Neural cell (in vitro differentiated cells): ENCODE results near the gene OAT. TPM values are rescaled to one million over a fixed set of nuclear protein-coding genes. Genes with fewer than 3 reads are reported as not detected.

Experiments used
- H2AFZ ChIP-seq: fragments of 200-600, 300-800 bp; sonication (generic), shearing (Covaris generic); 2 replicates; pipeline ENCODE4 v1.6.0; 2014; ENCODE audit warnings: low read depth, mild to moderate bottlenecking, antibody characterized with exemption, low read length, moderate library complexity
- H3F3A ChIP-seq: fragments of 200-600 bp; shearing (Covaris generic); 2 replicates; pipeline ENCODE4 v1.6.1; 2016; ENCODE audit warnings: mild to moderate bottlenecking, moderate library complexity, mixed read lengths, antibody characterized with exemption, low read length; ENCODE audit not compliant: insufficient read depth, poor library complexity, severe bottlenecking
- H3K27ac ChIP-seq: fragments of 200-600, 300-800 bp; sonication (generic), shearing (Covaris generic); 2 replicates; pipeline ENCODE4 v1.5.1; 2014; ENCODE audit warnings: mild to moderate bottlenecking, low read length, moderate library complexity
- H3K27me3 ChIP-seq: fragments of 300-800, 200-600 bp; sonication (generic), shearing (Covaris generic); 2 replicates; pipeline ENCODE4 v1.6.0; 2014; ENCODE audit warnings: mild to moderate bottlenecking, low read depth, low read length, moderate library complexity; ENCODE audit not compliant: insufficient read depth
- H3K36me3 ChIP-seq: fragments of 300-800, 200-600 bp; sonication (generic), shearing (Covaris generic); 2 replicates; pipeline ENCODE4 v1.5.1; 2014; ENCODE audit warnings: mild to moderate bottlenecking, antibody characterized with exemption, low read length, moderate library complexity; ENCODE audit not compliant: insufficient read depth
- H3K4me2 ChIP-seq: fragments of 300-800, 200-600 bp; sonication (generic), shearing (Covaris generic); 2 replicates; pipeline ENCODE4 v1.6.0; 2014; ENCODE audit warnings: mild to moderate bottlenecking, low read length
- H3K4me3 ChIP-seq: fragments of 300-800, 200-600 bp; sonication (generic), shearing (Covaris generic); 2 replicates; pipeline ENCODE4 v1.5.1; 2014; ENCODE audit warnings: mild to moderate bottlenecking, low read length, moderate library complexity
- H3K79me2 ChIP-seq: fragments of 200-600 bp; shearing (Covaris generic); replicated peaks from 2 replicates; pipeline ENCODE4 v1.6.0; 2014; ENCODE audit warnings: mild to moderate bottlenecking, low read length, moderate library complexity; ENCODE audit not compliant: insufficient read depth
- H3K9ac ChIP-seq: fragments of 300-800, 200-600 bp; sonication (generic), shearing (Covaris generic); 2 replicates; pipeline ENCODE4 v1.6.1; 2016; ENCODE audit warnings: mild to moderate bottlenecking, low read length, mixed read lengths
- H3K9me2 ChIP-seq: fragments of 200-600 bp; shearing (Covaris generic); 2 replicates; pipeline ENCODE4 v1.6.1; 2016; ENCODE audit warnings: mild to moderate bottlenecking, low read length, mixed read lengths; ENCODE audit not compliant: insufficient read depth
- H3K9me3 ChIP-seq: fragments of 200-600, 300-800 bp; sonication (generic), shearing (Covaris generic); 2 replicates; pipeline ENCODE4 v1.6.1; 2016; ENCODE audit warnings: mild to moderate bottlenecking, mixed run types, low read length, moderate library complexity, mixed read lengths
- H4K20me1 ChIP-seq: fragments of 200-600 bp; shearing (Covaris generic); 2 replicates; pipeline ENCODE4 v1.6.1; 2016; ENCODE audit warnings: mild to moderate bottlenecking, mixed run types; ENCODE audit not compliant: insufficient read depth
- CTCF ChIP-seq: fragments of 450-650 bp; IDR thresholded peaks from 2 replicates; pipeline ENCODE4 v1.5.1; 2014; ENCODE audit warnings: antibody characterized with exemption, mild to moderate bottlenecking, moderate library complexity; ENCODE audit not compliant: poor library complexity, severe bottlenecking
- EP300 ChIP-seq: fragments of 450-650 bp; conservative IDR thresholded peaks from 2 replicates; pipeline ENCODE4 v1.6.1; 2014; ENCODE audit warnings: antibody characterized with exemption, mild to moderate bottlenecking, moderate library complexity; ENCODE audit not compliant: poor library complexity, severe bottlenecking
- EZH2 ChIP-seq: fragments of 200-600, 300-800 bp; shearing (Covaris generic), sonication (generic); IDR thresholded peaks from 2 replicates; pipeline ENCODE4 v1.6.1; 2014; ENCODE audit warnings: antibody characterized with exemption, low read length, borderline replicate concordance, mild to moderate bottlenecking; ENCODE audit not compliant: insufficient read depth, poor library complexity, severe bottlenecking
- MXI1 ChIP-seq: fragments of 450-650 bp; conservative IDR thresholded peaks from 2 replicates; pipeline ENCODE4 v1.6.1; 2014; ENCODE audit warnings: antibody characterized with exemption, mild to moderate bottlenecking; ENCODE audit not compliant: poor library complexity, severe bottlenecking
- POLR2AphosphoS5 ChIP-seq: IDR thresholded peaks from 2 replicates; pipeline ENCODE4 v1.6.1; 2012
- RAD21 ChIP-seq: fragments of 450-650 bp; conservative IDR thresholded peaks from 2 replicates; pipeline ENCODE4 v1.6.1; 2014; ENCODE audit warnings: antibody characterized with exemption, mild to moderate bottlenecking, moderate library complexity
- REST ChIP-seq: IDR thresholded peaks from 2 replicates; pipeline ENCODE4 v1.6.1; 2012; ENCODE audit warnings: borderline replicate concordance
- SMC3 ChIP-seq: fragments of 450-650 bp; conservative IDR thresholded peaks from 2 replicates; pipeline ENCODE4 v1.6.1; 2014; ENCODE audit warnings: antibody characterized with exemption, mild to moderate bottlenecking, moderate library complexity; ENCODE audit not compliant: poor library complexity
- TAF1 ChIP-seq: IDR thresholded peaks from 2 replicates; pipeline ENCODE4 v1.6.1; 2012; ENCODE audit warnings: low read depth
- polyA plus RNA-seq: library from polyadenylated mRNA; depleted of rRNA; stranded (reverse); fragments of >200 nt; gene quantifications from 2 replicates; pipeline ENCODE4 v1.2.3, GENCODE V29; 2014

The OAT gene
- polyA plus RNA-seq, 1 donor from 2014 or later: 132 TPM

GRCh38 chr10:124353091-124353815, 65.5 kb downstream of the OAT start:
- no peaks in the 10 kb centered on the region for H3K9me3 ChIP-seq
- no peak overlapping the region for H3K9ac ChIP-seq
- no peak overlapping the region for H3K4me3 ChIP-seq
- no peaks in the 10 kb centered on the region for H3K79me2 ChIP-seq
- no peaks in the 10 kb centered on the region for H3K9me2 ChIP-seq
- no peak overlapping the region for H2AFZ ChIP-seq
- H3K27ac ChIP-seq: no peak overlapping the region
- TF ChIP-seq SMC3 (no peak), TAF1 (no peak), CTCF (no peak), MXI1 (no peak), EP300 (no peak), REST (no peak), POLR2AphosphoS5 (no peak), RAD21 (no peak), EZH2 (no peak)
- no peaks in the 10 kb centered on the region for H3F3A ChIP-seq
- H3K27me3 ChIP-seq: no peaks in the 10 kb centered on the region
- no peaks in the 10 kb centered on the region for H4K20me1 ChIP-seq
- no peaks in the 10 kb centered on the region for H3K36me3 ChIP-seq
- no peak overlapping the region for H3K4me2 ChIP-seq

GRCh38 chr10:124351481-124352220, 67.1 kb downstream of the OAT start:
- Histone ChIP-seq H3K9me3 (no peaks in the 10 kb centered on the region), H3K9ac (no peak overlapping the region), H3K27ac (no peak overlapping the region), H3K79me2 (no peaks in the 10 kb centered on the region), H3K36me3 (no peaks in the 10 kb centered on the region), H4K20me1 (no peaks in the 10 kb centered on the region), H3K4me3 (no peak overlapping the region), H3F3A (no peaks in the 10 kb centered on the region), H3K9me2 (no peaks in the 10 kb centered on the region), H3K27me3 (no peaks in the 10 kb centered on the region), H3K4me2 (no peak overlapping the region), H2AFZ (no peak overlapping the region)
- TF ChIP-seq CTCF: no peak
- no peak for TF ChIP-seq REST
- no peak for TF ChIP-seq MXI1
- no peak for TF ChIP-seq EZH2
- no peak for TF ChIP-seq SMC3
- TF ChIP-seq EP300: no peak
- TF ChIP-seq POLR2AphosphoS5: no peak
- no peak for TF ChIP-seq TAF1
- no peak for TF ChIP-seq RAD21
